Kidney epithelial cell (primary cell): ENCODE results near the gene OTULIN. TPM values are rescaled to one million over a fixed set of nuclear protein-coding genes. Genes with fewer than 3 reads are reported as not detected.
A peak's percentile ranks its signal among the peaks of the same experiment; 100 is the strongest.

Source experiments
- DNase-seq: peaks from one replicate; pipeline ENCODE4 v3.0.0-alpha.2; 2010; ENCODE audit warnings: low read depth
- H3K27me3 ChIP-seq: 2 replicates; pipeline ENCODE4 v1.6.0; 2011; ENCODE audit warnings: low read length; ENCODE audit not compliant: control insufficient read depth, insufficient read depth
- H3K36me3 ChIP-seq: 2 replicates; pipeline ENCODE4 v1.5.1; 2011; ENCODE audit warnings: low read length; ENCODE audit not compliant: control insufficient read depth, insufficient read depth
- H3K4me3 ChIP-seq: 2 replicates; pipeline ENCODE4 v1.5.1; 2011; ENCODE audit warnings: low read depth, mild to moderate bottlenecking, control low read depth, low read length
- CTCF ChIP-seq: IDR thresholded peaks from 2 replicates; pipeline ENCODE4 v1.5.1; 2011; ENCODE audit warnings: mild to moderate bottlenecking, moderate library complexity, low read length, control low read depth, inconsistent platforms; ENCODE audit not compliant: insufficient read depth, poor library complexity, severe bottlenecking
- total RNA-seq: library from RNA; depleted of rRNA; stranded (reverse); fragments of >200 nt; gene quantifications from 2 replicates; pipeline ENCODE4 v1.2.3, GENCODE V29; 2015

OTULIN gene
- total RNA-seq, 1 donor from 2014 or later: 12.0 TPM

DNA sequence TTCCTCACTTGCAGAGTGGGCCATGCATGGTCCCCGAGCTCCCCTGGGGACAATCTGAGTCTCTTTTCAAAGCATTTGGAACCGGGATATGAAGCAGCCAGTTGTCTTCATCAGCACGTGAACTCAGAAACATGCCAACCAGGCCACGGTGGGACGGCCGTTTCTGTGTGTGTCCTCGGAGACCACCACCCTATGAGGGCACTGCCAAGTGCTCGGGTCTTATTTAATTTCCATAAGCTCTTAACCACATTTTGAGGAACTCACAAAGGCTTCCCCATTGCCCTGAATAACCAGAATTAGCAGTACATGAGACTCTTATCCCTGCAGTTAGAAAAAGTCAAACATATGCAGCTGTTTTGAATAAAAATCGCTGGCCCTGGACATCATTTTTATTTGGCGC is 60.1 kb downstream of the OTULIN start:
- no peak for DNase-seq
- no peak for TF ChIP-seq CTCF
- Histone ChIP-seq H3K36me3 (no peaks in the 10 kb centered on the region), H3K27me3 (no peaks in the 10 kb centered on the region), H3K4me3 (no peak overlapping the region)

- Histone ChIP-seq H3K27me3 (no peaks in the 10 kb centered on the region), H3K4me3 (no peak overlapping the region), H3K36me3 (no peaks in the 10 kb centered on the region)
- no peak for DNase-seq
- no peak for TF ChIP-seq CTCF
Observed at GRCh38 chr5:14726066-14726838, 61.7 kb downstream of the OTULIN start.

- Histone ChIP-seq H3K4me3 (no peak overlapping the region), H3K27me3 (no peaks in the 10 kb centered on the region), H3K36me3 (no peaks in the 10 kb centered on the region)
- no peak for DNase-seq
- peak; percentile 92 for TF ChIP-seq CTCF
Observed at GRCh38 chr5:14727428-14727865, 62.9 kb downstream of the OTULIN start.

DNA sequence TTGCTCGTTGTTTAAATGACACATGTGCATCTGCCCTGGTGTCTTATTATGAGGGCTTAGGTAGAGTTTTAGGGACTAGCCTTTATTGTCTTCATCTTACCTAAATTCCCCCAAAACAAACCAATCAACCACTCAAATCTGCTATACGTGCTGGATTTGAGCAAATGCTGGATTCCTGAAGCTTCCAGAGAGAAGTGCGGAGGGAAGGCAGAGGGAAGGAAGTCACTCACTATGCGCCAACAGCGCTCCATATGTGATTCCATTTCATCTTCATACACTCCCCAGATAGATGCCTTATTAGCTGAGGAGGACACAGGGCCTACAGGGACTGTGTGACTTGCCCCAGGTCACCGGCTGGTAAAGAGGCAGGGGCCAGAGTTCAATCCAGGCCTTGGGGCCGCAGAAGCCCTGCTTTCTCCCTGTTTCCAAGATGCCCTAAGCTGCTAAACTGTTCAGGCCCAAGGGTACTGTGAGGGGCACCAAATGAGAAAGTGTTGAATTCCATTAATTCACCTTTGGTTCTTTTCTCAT is 63.5 kb downstream of the OTULIN start:
- DNase-seq: no peak
- no peak for TF ChIP-seq CTCF
- Histone ChIP-seq H3K27me3 (no peaks in the 10 kb centered on the region), H3K4me3 (no peak overlapping the region), H3K36me3 (no peaks in the 10 kb centered on the region)

GRCh38 chr5:14728459-14728938 is 64.0 kb downstream of the OTULIN start:
- DNase-seq: no peak
- Histone ChIP-seq H3K4me3 (no peak overlapping the region), H3K27me3 (no peaks in the 10 kb centered on the region), H3K36me3 (no peaks in the 10 kb centered on the region)
- TF ChIP-seq CTCF: no peak
